Tibial artery (tissue), 4 donors: ENCODE data around the gene SRBD1.

ENCODE experiments used
- DNase-seq, 2 donors: peaks; one replicate each; pipeline ENCODE4 v3.0.0-alpha.2; 2019
- H3K27ac ChIP-seq, 2 donors: fragments of 200-600 bp; sonication (generic) in 1 of 2; 1 replicate in 1 of 2; 2 replicates in 1 of 2; pipeline ENCODE4 v1.5.1; 2018 to 2019; ENCODE audit warnings: mild to moderate bottlenecking in 1 of 2
- H3K27me3 ChIP-seq, 2 donors: fragments of 200-600 bp; sonication (generic) in 1 of 2; one replicate each; pipeline versions ENCODE4 v1.5.1 to v1.6.0; 2016 to 2019
- H3K36me3 ChIP-seq, 3 donors: fragments of 200-600 bp; sonication (generic) in 2 of 3; one replicate each; pipeline ENCODE4 v1.5.1; 2016 to 2019; ENCODE audit warnings: mild to moderate bottlenecking in 2 of 3
- H3K4me1 ChIP-seq, 4 donors: fragments of 200-600 bp; sonication (generic) in 2 of 4; 1 replicate in 3 of 4; 2 replicates in 1 of 4; pipeline ENCODE4 v1.5.1; 2016 to 2019
- H3K4me3 ChIP-seq, 2 donors: fragments of 200-600 bp; sonication (generic) in 1 of 2; 1 replicate in 1 of 2; 2 replicates in 1 of 2; pipeline ENCODE4 v1.5.1; 2018 to 2019; ENCODE audit warnings: mild to moderate bottlenecking in 2 of 2
- H3K9me3 ChIP-seq, 3 donors: fragments of 200-600 bp; sonication (generic) in 1 of 3; one replicate each; pipeline ENCODE4 v1.5.1; 2016 to 2019
- intact Hi-C: fragments of 100-400 bp; cut with DNase I; formaldehyde crosslinking; loops from one replicate; pipeline ENCODE4 v1.15.0; 2023; ENCODE audit warnings: low total_unique reads
- TF ChIP-seq, protein P1 (sequence below), 2 experiments: fragments of 200-600 bp in 1 of 2; fragments of 450-650 bp in 1 of 2; IDR thresholded peaks; one replicate each; pipeline ENCODE4 v1.5.1; 2017 to 2019; ENCODE audit warnings: antibody characterized with exemption in 2 of 2, mild to moderate bottlenecking in 1 of 2, moderate library complexity in 1 of 2

The SRBD1 gene

DNA sequence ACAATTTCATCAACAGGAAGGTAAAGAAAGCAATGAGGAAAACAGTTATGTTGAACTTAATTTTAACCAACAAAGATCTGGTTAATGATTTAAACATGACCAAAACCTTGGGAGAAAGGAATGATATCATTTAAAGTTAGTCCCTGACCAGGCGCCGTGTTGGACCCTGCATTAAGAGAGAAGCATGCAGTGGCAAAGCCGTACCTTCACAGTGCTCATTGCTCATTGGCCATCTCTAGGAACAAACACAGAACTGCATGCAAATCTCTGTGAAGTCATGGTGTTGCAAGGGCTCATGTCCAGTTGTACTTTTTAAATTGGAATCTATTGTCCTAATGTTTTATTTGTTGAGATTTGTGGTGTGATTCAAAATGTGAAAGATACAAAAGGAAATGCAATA lies 12.0 kb upstream of the SRBD1 start:
- Histone ChIP-seq H3K27ac (no peak overlapping the region), H3K9me3 (no peaks in the 10 kb centered on the region), H3K4me3 (no peak overlapping the region), H3K36me3 (no peaks in the 10 kb centered on the region), H3K27me3 (no peaks in the 10 kb centered on the region), H3K4me1 (no peaks in the 10 kb centered on the region)
- intact Hi-C loops = no loop called here
- TF ChIP-seq, protein P1, sequence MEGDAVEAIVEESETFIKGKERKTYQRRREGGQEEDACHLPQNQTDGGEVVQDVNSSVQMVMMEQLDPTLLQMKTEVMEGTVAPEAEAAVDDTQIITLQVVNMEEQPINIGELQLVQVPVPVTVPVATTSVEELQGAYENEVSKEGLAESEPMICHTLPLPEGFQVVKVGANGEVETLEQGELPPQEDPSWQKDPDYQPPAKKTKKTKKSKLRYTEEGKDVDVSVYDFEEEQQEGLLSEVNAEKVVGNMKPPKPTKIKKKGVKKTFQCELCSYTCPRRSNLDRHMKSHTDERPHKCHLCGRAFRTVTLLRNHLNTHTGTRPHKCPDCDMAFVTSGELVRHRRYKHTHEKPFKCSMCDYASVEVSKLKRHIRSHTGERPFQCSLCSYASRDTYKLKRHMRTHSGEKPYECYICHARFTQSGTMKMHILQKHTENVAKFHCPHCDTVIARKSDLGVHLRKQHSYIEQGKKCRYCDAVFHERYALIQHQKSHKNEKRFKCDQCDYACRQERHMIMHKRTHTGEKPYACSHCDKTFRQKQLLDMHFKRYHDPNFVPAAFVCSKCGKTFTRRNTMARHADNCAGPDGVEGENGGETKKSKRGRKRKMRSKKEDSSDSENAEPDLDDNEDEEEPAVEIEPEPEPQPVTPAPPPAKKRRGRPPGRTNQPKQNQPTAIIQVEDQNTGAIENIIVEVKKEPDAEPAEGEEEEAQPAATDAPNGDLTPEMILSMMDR (IDR thresholded peaks at IDR 0.05) = no peak
- no peak for DNase-seq

DNA sequence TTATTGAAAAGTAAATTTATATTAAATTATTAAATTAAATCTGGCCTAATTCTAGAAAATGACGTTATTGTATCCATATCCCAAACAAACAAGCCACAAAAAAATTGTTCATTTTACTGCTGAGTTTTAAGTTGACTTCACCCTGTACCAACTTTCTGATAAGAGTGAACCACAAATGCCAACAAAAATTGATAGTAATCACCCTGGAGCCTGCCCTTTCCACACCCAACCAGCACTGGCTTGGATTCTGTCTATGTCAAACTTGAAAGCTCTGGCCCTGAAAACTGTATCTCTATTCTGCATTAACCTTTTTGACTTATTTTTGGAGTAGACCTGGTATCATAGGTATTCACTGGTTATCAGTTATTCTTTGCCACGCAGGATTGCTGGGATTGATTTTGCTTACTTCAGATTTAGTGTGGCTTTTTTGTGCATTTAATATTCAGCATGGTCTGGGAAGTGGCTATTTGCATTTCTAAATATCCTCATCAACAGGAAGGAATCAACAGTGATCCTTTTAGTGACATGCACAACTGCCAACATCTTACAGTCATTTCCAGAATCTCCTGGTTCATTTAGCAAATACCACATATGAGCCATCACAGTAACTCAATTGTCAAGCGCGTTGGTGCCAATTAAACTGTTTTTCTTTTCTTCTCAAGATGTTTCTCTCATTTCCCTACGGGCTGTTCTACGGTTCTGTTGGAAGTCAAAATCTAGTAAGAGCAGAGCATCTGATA lies 11.4 kb upstream of the SRBD1 start:
- Histone ChIP-seq H3K4me1 (no peaks in the 10 kb centered on the region), H3K4me3 (no peak overlapping the region), H3K27me3 (no peaks in the 10 kb centered on the region), H3K27ac (no peak overlapping the region), H3K36me3 (no peaks in the 10 kb centered on the region), H3K9me3 (no peaks in the 10 kb centered on the region)
- intact Hi-C loops = no loop called here
- no peak for DNase-seq
- TF ChIP-seq, protein P1 (IDR thresholded peaks at IDR 0.05) = no peak

- no peak for DNase-seq
- no peaks in the 10 kb centered on the region for H3K9me3 ChIP-seq
- no peaks in the 10 kb centered on the region for H3K27me3 ChIP-seq
- intact Hi-C loops = no loop called here
- peaks cover 0 to 8% (median 0%) of the 10 kb centered on the region in 4 donors for H3K4me1 ChIP-seq
- no peak overlapping the region for H3K4me3 ChIP-seq
- TF ChIP-seq, protein P1 (IDR thresholded peaks at IDR 0.05) = no peak
- no peak overlapping the region for H3K27ac ChIP-seq
- no peaks in the 10 kb centered on the region for H3K36me3 ChIP-seq
These were observed 6.4 kb upstream of the SRBD1 start for GRCh38 chr2:45617496-45617895.

DNA sequence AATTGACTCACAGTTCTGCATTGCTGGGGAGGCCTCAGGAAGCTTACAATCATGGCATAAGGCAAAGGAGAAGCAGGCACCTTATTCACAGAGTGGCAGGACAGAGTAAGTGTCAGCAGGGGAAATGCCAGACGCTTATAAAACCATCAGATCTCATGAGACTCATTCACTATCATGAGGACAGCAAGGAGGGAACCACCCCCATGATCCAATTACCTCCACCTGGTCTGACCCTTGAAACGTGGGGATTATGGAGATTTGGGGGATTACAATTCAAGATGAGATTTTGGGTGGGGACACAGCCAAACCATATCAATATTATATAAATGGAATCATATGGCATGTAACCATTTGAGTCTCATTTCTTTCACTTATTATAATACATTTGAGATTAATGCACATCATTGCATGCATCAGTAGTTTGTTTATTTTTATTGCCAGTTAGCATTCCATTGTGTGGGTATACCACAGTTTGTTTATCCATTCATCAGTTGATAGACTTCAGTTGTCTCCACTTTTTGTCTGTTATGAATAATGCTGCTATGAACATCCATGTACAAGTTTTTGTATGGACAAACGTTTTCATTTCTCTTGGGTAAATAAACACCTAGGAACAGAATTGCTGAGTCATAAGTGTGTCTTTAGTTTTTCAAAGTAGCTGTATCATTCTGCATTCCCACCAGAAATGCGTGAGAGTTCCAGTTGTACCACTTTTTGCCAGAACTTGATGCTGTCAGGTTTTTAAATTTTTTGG lies 5.8 kb upstream of the SRBD1 start:
- intact Hi-C loops = no loop called here
- TF ChIP-seq, protein P1 (IDR thresholded peaks at IDR 0.05) = no peak
- H3K27ac ChIP-seq = no peak overlapping the region
- no peaks in the 10 kb centered on the region for H3K36me3 ChIP-seq
- H3K4me1 ChIP-seq = peaks cover 0 to 9% (median 0%) of the 10 kb centered on the region in 4 donors
- no peak for DNase-seq
- no peaks in the 10 kb centered on the region for H3K27me3 ChIP-seq
- no peak overlapping the region for H3K4me3 ChIP-seq
- H3K9me3 ChIP-seq = no peaks in the 10 kb centered on the region

DNA sequence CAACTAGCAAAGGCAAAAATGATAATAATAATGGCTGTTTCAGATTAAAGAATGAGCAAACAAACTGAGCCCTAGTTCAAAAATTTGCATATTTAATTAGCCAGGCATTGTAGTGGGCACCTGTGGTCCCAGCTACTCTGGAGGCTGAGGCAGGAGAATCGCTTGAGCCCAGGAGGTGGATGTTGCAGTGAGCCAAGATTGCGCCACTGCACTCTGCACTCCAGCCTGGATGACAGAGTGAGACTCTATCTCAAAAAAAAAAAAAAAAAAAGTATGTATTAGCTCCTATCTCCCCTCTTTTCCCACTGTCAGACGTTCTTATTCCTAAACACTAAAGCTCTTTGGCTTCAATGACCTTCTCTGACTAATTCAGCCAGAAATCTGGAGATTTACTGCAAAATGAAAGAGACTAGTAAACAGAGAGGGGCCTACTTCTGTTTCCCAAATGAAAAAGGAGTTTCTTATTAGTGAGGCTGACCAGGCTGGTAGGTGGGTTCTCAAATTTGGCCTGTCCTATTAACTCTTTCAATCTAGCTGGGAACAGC lies 3.9 kb upstream of the SRBD1 start:
- intact Hi-C loops = no loop called here
- Histone ChIP-seq H3K9me3 (no peaks in the 10 kb centered on the region), H3K4me1 (peaks cover 0 to 20% (median 8%) of the 10 kb centered on the region in 4 donors), H3K27me3 (no peaks in the 10 kb centered on the region), H3K27ac (peak overlapping the region in 1 of 2 donors; percentile 12), H3K4me3 (no peak overlapping the region), H3K36me3 (no peaks in the 10 kb centered on the region)
- TF ChIP-seq, protein P1 (IDR thresholded peaks at IDR 0.05) = no peak
- DNase-seq = no peak
